IPS-18a (cell line): ENCODE measurements around the gene TEAD1.
A peak's percentile ranks its signal among the peaks of the same experiment; 100 is the strongest.

Experiments
- H3K27ac ChIP-seq: one replicate; pipeline ENCODE4 v1.5.1; 2013; ENCODE audit warnings: low read length
- H3K27me3 ChIP-seq: one replicate; pipeline ENCODE4 v1.6.1; 2013; ENCODE audit warnings: mild to moderate bottlenecking, low read length; ENCODE audit not compliant: control insufficient read depth, insufficient read depth
- H3K36me3 ChIP-seq: one replicate; pipeline ENCODE4 v1.6.1; 2013; ENCODE audit warnings: low read depth, low read length; ENCODE audit not compliant: control insufficient read depth
- H3K4me1 ChIP-seq: one replicate; pipeline ENCODE4 v1.6.1; 2013; ENCODE audit warnings: low read depth, low read length; ENCODE audit not compliant: control insufficient read depth
- H3K4me3 ChIP-seq: one replicate; pipeline ENCODE4 v1.5.1; 2013; ENCODE audit warnings: low read length
- H3K9ac ChIP-seq: one replicate; pipeline ENCODE4 v1.6.1; 2013; ENCODE audit warnings: mild to moderate bottlenecking, low read length, moderate library complexity
- H3K9me3 ChIP-seq: one replicate; pipeline ENCODE4 v1.6.1; 2013; ENCODE audit warnings: low read depth, low read length; ENCODE audit not compliant: control insufficient read depth

TEAD1 gene

DNA sequence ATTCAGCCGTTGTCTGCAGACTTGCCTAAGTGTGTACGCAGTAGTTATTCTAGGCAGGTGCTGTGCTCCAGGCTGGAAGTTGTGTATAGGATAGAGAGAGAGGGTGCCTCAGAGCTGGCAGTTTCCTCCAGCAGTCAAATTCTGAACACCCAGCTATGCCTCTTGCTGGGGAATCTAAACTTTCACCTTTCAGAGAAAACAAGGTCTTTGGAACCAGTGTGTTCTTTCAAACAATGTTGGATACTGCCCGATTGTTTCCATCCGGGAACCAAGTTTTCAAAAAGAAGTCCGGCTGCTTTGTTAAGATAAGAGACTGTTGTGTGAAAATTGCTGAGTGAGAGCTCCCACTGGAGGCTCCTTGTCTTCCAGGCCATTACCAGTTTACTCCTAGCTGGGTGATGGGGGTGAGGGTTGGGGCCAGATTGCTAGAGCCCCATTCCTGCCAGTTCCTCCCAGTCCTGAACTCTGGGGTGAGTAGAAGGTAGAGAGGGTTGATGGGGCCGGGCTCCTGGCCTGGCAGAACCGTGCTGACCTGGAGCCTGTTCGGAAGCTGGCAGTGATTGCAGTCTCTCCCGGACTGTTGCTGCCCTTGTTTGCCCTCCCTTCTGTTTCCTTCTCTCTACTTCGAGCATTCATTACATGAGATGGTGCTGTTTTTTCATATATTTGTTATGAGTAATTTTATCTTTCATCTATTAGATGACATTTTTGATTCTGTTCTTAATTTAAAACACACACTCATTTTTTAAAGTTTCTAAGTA lies 150.2 kb downstream of the TEAD1 start:
- Histone ChIP-seq H3K9ac (no peak overlapping the region), H3K27ac (no peak overlapping the region), H3K27me3 (no peaks in the 10 kb centered on the region), H3K4me1 (peaks cover 47% of the 10 kb centered on the region), H3K9me3 (peaks cover 3% of the 10 kb centered on the region), H3K4me3 (no peak overlapping the region), H3K36me3 (no peaks in the 10 kb centered on the region)

DNA sequence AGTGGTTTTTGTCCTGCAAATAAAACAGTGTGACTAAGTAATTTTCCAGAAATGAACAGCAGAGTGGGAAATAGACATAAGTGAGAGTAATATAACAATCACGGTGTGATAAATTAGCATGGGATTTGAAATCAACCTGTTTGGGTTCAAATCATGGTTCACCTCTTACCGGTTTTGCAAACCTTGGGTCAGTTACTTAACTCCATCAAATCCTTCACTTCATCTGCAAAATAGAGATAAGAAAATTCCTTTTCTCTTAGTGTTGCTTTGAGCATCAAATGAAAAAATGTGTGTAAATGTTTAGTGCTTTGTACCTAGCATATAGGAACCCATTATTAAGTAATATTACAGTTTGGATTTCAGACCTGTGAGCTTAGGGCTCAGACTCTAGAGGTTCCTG lies 152.2 kb downstream of the TEAD1 start:
- Histone ChIP-seq H3K27ac (no peak overlapping the region), H3K27me3 (no peaks in the 10 kb centered on the region), H3K4me1 (peaks cover 54% of the 10 kb centered on the region), H3K9me3 (peaks cover 3% of the 10 kb centered on the region), H3K36me3 (no peaks in the 10 kb centered on the region), H3K9ac (no peak overlapping the region), H3K4me3 (no peak overlapping the region)

DNA sequence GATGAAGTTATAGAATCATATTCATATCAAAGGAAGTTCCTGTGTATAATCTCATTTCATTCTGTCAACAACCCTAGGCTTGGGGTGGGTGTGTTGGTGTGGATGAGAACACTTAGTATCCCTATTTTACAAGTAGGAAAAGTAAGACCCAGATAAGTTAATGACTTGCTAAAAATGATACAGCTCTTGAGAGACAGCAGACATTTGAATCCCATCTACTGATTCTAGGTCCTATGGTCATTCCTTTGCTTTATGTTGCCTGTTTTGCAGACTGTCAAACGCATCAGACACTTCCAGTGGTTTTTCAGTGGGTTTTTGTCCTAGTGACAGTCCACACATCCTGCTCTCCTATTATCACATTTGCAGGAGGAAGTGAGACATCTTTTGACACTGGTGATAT lies 153.1 kb downstream of the TEAD1 start:
- peak overlapping the region; percentile 36 for H3K27ac ChIP-seq
- H3K4me3 ChIP-seq, result peak overlapping the region; percentile 54
- peaks cover 54% of the 10 kb centered on the region for H3K4me1 ChIP-seq
- H3K9ac ChIP-seq, result peak overlapping the region; percentile 55
- no peaks in the 10 kb centered on the region for H3K27me3 ChIP-seq
- peaks cover 3% of the 10 kb centered on the region for H3K9me3 ChIP-seq
- H3K36me3 ChIP-seq, result no peaks in the 10 kb centered on the region

DNA sequence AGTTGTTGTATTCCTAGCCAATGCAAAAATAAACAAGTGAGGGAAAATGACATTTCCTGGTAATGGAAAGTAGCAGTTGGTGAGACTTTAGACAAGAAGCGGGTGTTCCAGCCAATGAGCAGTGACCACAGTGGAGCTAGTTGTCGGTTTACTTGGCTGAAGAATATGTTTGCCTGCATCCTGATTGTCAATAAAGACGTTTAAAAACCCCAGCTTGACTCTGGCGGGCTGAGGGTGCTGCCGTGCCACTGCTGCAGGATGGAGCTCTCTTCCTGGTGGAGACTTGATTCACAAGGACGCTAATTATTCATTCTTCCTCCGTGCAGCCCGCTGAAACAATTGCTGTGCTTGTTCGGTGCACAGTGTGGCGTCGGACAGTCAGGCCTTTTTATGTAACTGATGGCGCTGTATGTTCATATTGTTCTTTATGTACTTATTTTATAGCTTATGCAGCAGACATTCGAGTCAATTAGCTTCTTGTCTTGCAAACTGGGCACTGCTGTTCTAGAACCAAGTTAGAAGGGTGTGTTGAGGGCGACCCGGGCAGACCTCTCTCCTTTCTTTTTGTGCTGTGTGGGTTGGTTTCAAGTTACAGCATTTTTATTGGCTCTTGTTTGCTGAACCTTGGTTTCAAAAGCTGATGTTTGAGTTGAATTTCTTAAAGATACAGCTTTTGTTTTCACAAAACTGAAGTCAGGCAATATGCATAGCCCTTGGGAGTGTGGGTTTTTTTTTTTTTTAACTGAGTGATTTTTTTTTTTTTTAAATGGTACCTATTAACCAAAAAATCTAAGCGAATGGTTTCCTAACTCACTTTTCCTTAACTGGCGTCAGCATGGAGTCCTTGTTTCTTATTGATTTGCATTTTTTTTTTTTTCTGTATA lies 153.9 kb downstream of the TEAD1 start:
- Histone ChIP-seq H3K4me1 (peaks cover 56% of the 10 kb centered on the region), H3K9ac (peak overlapping the region; percentile 55), H3K36me3 (no peaks in the 10 kb centered on the region), H3K4me3 (peak overlapping the region; percentile 54), H3K27ac (peak overlapping the region; percentile 36), H3K9me3 (peaks cover 3% of the 10 kb centered on the region), H3K27me3 (no peaks in the 10 kb centered on the region)

DNA sequence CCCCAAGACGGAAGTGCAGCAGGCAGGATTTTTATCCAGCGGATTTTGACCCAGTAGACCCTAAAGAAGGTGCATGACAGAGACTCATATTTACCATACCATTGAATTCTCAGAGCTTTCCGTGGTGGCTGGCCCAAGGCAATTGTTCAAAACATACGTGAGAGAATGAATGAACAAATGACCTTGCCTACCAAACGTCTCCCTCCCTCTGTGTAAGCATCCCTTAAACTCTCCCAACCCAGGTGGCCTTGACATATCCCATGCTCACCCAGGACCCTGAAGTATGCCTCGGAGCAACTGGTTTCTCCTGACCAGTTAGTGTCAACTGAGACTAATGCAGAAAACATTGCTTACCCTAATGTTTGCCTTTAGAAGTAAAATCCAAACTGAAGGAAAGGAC lies 154.9 kb downstream of the TEAD1 start:
- H3K27me3 ChIP-seq, result no peaks in the 10 kb centered on the region
- peaks cover 3% of the 10 kb centered on the region for H3K9me3 ChIP-seq
- peak overlapping the region; percentile 54 for H3K4me3 ChIP-seq
- peaks cover 61% of the 10 kb centered on the region for H3K4me1 ChIP-seq
- H3K27ac ChIP-seq, result peak overlapping the region; percentile 36
- no peaks in the 10 kb centered on the region for H3K36me3 ChIP-seq
- no peak overlapping the region for H3K9ac ChIP-seq

DNA sequence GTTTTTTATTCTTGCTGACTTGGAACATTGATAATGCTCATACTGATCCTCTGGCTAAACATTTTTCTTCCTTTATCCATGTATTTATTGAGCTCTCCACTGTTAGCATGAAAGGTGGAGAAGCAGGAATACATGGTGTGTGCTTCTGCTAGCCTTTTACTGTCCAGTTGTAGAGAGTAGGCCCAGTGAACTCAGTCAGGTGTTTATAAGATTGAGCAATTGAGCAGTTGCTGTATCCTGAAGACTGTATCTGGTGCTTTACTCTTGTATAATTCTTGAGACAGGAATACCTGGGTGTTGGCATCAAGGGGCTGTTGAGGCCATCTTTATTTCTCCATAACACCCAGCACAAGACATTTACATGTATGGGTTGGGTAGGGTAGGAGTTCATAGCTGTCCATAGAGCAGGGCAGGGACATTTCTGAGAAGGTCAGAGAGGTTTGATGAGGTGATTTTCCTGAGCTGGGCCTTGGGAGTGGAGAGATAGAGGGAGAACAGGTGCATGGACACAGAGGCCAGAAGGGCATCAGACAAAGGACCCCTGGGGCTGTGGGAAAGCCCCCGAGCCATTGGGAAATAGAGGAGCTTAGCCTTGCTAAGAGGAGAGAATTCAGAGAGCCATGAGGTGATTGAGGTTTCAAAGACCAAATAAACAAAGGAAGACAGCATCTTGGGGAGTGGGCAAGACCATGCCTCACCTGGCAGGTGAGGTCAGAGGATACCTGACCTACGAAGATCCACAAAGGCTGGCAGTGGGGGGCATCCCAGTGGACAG lies 155.5 kb downstream of the TEAD1 start:
- Histone ChIP-seq H3K9ac (no peak overlapping the region), H3K27me3 (no peaks in the 10 kb centered on the region), H3K4me3 (peak overlapping the region; percentile 54), H3K27ac (no peak overlapping the region), H3K9me3 (peaks cover 3% of the 10 kb centered on the region), H3K4me1 (peaks cover 60% of the 10 kb centered on the region), H3K36me3 (no peaks in the 10 kb centered on the region)

DNA sequence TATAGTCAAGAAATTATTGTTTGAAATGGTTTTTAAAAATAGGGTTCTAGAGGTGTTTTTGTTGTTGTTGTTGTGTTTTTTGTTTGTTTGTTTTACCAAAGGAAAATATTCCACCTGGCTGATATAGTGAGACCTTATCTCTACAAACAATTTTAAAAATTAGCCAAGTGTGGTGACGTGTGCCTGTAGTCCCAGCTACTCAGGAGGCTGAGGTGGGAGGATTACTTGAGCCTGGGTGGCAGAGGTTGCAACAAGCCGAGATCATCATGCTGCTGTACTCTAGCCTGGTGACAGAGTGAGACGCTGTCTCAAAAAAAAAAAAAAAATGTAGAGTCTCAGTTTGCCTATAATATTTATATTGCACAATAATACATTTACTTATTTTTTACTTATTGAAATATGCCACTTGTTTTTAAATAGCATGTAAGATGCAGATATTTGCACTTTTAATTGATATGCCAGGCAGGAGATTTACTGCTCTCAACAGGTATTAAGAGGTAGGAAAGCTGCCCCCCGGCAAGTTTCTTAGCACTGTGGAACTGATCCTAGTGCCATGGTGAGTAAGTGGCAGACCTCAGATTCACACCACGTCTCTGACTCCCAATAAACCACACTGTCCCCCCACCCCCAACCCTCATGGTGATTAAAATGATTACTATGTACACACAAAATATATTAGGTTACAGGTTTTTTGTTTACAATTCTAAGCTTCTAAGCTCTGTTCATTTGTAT lies 157.4 kb downstream of the TEAD1 start:
- Histone ChIP-seq H3K4me3 (no peak overlapping the region), H3K27ac (no peak overlapping the region), H3K9me3 (no peaks in the 10 kb centered on the region)

DNA sequence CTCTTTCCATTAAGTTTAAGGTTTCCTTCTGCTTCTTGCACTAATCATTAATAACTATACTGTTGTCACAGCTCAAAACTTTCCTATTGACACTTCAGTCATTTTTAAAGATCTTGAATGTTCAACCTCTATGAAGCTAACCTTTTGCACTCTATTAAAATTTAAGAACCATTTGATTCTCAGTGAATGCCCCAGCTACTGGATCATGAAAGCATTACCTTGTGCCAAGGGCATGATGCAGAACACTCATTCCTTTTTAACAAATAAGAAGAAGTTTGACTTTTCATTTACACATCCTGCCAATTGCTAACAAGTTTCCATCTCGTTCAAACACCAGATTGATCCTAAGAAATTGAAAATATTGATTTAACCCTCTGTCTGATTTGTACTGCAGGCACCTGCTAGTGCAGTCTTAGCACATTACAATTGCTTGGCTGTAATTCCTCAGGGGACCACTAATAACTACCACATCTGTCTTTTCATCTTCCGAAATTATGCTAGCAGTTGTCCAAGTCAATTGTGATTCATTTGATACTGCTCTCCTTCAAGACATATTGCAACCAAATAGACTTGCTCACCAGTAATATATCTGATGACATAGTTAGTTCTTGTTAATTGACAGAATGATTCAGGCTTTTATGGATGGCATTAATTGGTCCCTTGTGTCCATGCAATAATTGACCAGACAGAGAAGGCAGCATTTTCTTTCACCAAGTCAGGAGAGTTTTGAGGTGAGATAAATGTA lies 158.4 kb downstream of the TEAD1 start:
- H3K4me3 ChIP-seq, result no peak overlapping the region
- H3K9ac ChIP-seq, result no peak overlapping the region
- no peaks in the 10 kb centered on the region for H3K36me3 ChIP-seq
- no peaks in the 10 kb centered on the region for H3K27me3 ChIP-seq
- peaks cover 36% of the 10 kb centered on the region for H3K4me1 ChIP-seq
- no peaks in the 10 kb centered on the region for H3K9me3 ChIP-seq
- H3K27ac ChIP-seq, result no peak overlapping the region

More for the DNA sequence above, 157.4 kb downstream of the TEAD1 start:
- Histone ChIP-seq H3K36me3 (no peaks in the 10 kb centered on the region), H3K27me3 (no peaks in the 10 kb centered on the region), H3K4me1 (peaks cover 44% of the 10 kb centered on the region), H3K9ac (no peak overlapping the region)

DNA sequence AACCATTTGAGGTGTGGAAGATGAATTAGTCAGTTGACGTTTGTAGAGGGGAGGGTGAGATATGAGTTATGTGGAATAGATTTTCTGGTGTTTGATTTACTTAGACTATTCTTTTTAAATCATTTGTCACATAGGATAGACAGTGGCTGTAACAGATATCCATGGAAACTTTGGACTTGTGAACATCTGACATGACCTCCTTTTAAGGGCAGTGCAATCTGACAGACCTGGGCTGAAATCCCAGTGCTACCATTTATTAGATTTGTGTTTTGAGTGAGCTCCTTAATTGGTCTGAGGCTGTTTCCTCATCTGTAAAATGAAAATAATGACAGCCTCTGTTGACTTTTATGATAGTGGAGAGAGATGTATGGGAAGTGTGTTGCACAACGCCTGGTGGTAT lies 159.9 kb downstream of the TEAD1 start:
- H3K27me3 ChIP-seq, result no peaks in the 10 kb centered on the region
- H3K4me3 ChIP-seq, result no peak overlapping the region
- H3K36me3 ChIP-seq, result no peaks in the 10 kb centered on the region
- peaks cover 24% of the 10 kb centered on the region for H3K4me1 ChIP-seq
- no peaks in the 10 kb centered on the region for H3K9me3 ChIP-seq
- no peak overlapping the region for H3K9ac ChIP-seq
- H3K27ac ChIP-seq, result no peak overlapping the region

DNA sequence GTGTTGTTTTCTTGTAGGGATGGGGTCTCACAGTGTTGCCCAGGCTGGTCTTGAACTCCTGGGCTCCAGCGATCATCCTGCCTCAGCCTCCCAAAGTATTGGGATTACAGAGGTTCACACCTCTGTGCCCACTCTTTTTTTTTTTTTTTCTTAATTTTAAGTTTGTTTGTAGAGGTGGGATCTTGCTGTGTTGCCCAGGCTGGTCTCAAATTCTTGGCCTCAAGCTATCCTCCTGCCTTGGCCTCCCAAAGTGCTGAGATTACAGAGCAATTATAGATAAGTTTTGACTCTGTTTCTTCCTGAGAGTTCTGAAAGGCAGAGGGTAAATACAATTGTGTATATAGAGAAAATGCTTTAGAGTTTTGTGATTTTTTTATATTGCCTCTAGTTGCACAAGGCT lies 160.4 kb downstream of the TEAD1 start:
- Histone ChIP-seq H3K36me3 (no peaks in the 10 kb centered on the region), H3K9me3 (no peaks in the 10 kb centered on the region), H3K9ac (no peak overlapping the region), H3K27me3 (no peaks in the 10 kb centered on the region), H3K4me3 (no peak overlapping the region), H3K27ac (no peak overlapping the region), H3K4me1 (peaks cover 20% of the 10 kb centered on the region)
